WTC11 (cell line): ENCODE results near the gene GNG14.

ENCODE experiments used
- FOXK1 ChIP-seq: sonication (generic); formaldehyde crosslinking; IDR thresholded peaks from 2 replicates; pipeline ENCODE4 v1.8.0; 2022; ENCODE audit warnings: mild to moderate bottlenecking, moderate library complexity, missing genetic modification reagents
- KAT7 ChIP-seq: sonication (generic); formaldehyde crosslinking; IDR thresholded peaks from 2 replicates; pipeline ENCODE4 v1.8.1; 2023; ENCODE audit warnings: missing genetic modification reagents, mild to moderate bottlenecking, borderline replicate concordance
- PRRX2 ChIP-seq: fragments of 250-450 bp; sonication (Bioruptor Pico); IDR thresholded peaks from 2 replicates; pipeline ENCODE4 v1.8.0; 2021; ENCODE audit warnings: mild to moderate bottlenecking
- TCF7 ChIP-seq: sonication (generic); formaldehyde crosslinking; IDR thresholded peaks from 2 replicates; pipeline ENCODE4 v1.8.0; 2022; ENCODE audit warnings: mild to moderate bottlenecking, low read depth, missing genetic modification reagents, moderate library complexity
- TF ChIP-seq, protein P1 (sequence below): fragments of 200-600 bp; IDR thresholded peaks from 2 replicates; pipeline ENCODE4 v1.8.0; 2022; ENCODE audit warnings: antibody characterized with exemption
- TF ChIP-seq, protein P2 (sequence below): sonication (generic); formaldehyde crosslinking; IDR thresholded peaks from 2 replicates; pipeline ENCODE4 v1.8.1; 2022; ENCODE audit warnings: mild to moderate bottlenecking, missing genetic modification reagents, moderate library complexity, borderline replicate concordance
- TF ChIP-seq, protein P3 (sequence below): sonication (generic); formaldehyde crosslinking; IDR thresholded peaks from 2 replicates; pipeline ENCODE4 v1.8.0; 2022; ENCODE audit warnings: mild to moderate bottlenecking, missing genetic modification reagents
- TF ChIP-seq, protein P4 (sequence below): sonication (generic); formaldehyde crosslinking; IDR thresholded peaks from 2 replicates; pipeline ENCODE4 v1.8.0; 2023; ENCODE audit warnings: missing genetic modification reagents, mild to moderate bottlenecking, borderline replicate concordance

DNA sequence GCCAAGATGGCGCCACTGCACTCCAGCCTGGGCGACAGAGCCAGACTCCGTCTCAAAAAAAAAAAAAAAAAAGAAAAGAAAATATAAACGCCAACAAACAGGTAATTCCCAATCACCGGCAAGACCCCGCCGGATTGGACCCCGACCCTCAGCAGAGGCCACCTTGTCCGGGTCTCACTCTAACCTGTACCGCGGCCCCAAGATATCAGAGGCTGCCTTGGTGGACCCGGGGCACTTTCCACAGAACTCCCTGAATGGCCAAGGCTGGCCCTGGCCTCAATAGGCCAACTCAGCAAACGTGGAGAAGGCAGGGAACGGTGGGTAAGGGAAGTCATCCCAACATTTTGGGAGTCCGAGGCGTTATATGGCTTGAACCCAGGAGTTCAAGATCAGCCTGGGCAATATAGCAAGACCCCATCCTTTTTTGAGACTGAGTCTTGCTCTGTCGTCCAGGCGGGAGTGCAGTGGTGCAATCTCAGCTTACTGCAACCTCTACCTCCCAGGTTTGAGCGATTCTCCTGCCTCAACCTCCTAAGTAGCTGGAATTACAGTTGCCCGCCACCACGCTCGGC, 49.1 kb upstream of the GNG14 start:
- TF ChIP-seq, protein P1, sequence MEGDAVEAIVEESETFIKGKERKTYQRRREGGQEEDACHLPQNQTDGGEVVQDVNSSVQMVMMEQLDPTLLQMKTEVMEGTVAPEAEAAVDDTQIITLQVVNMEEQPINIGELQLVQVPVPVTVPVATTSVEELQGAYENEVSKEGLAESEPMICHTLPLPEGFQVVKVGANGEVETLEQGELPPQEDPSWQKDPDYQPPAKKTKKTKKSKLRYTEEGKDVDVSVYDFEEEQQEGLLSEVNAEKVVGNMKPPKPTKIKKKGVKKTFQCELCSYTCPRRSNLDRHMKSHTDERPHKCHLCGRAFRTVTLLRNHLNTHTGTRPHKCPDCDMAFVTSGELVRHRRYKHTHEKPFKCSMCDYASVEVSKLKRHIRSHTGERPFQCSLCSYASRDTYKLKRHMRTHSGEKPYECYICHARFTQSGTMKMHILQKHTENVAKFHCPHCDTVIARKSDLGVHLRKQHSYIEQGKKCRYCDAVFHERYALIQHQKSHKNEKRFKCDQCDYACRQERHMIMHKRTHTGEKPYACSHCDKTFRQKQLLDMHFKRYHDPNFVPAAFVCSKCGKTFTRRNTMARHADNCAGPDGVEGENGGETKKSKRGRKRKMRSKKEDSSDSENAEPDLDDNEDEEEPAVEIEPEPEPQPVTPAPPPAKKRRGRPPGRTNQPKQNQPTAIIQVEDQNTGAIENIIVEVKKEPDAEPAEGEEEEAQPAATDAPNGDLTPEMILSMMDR, result no peak
- TF ChIP-seq, protein P2, sequence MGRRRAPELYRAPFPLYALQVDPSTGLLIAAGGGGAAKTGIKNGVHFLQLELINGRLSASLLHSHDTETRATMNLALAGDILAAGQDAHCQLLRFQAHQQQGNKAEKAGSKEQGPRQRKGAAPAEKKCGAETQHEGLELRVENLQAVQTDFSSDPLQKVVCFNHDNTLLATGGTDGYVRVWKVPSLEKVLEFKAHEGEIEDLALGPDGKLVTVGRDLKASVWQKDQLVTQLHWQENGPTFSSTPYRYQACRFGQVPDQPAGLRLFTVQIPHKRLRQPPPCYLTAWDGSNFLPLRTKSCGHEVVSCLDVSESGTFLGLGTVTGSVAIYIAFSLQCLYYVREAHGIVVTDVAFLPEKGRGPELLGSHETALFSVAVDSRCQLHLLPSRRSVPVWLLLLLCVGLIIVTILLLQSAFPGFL (CRISPR knock-in tag), result no peak
- TF ChIP-seq FOXK1 (no peak), KAT7 (no peak), TCF7 (CRISPR knock-in tag) (no peak), PRRX2 (CRISPR knock-in tag) (no peak)
- TF ChIP-seq, protein P3, sequence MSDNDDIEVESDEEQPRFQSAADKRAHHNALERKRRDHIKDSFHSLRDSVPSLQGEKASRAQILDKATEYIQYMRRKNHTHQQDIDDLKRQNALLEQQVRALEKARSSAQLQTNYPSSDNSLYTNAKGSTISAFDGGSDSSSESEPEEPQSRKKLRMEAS, result no peak
- TF ChIP-seq, protein P4, sequence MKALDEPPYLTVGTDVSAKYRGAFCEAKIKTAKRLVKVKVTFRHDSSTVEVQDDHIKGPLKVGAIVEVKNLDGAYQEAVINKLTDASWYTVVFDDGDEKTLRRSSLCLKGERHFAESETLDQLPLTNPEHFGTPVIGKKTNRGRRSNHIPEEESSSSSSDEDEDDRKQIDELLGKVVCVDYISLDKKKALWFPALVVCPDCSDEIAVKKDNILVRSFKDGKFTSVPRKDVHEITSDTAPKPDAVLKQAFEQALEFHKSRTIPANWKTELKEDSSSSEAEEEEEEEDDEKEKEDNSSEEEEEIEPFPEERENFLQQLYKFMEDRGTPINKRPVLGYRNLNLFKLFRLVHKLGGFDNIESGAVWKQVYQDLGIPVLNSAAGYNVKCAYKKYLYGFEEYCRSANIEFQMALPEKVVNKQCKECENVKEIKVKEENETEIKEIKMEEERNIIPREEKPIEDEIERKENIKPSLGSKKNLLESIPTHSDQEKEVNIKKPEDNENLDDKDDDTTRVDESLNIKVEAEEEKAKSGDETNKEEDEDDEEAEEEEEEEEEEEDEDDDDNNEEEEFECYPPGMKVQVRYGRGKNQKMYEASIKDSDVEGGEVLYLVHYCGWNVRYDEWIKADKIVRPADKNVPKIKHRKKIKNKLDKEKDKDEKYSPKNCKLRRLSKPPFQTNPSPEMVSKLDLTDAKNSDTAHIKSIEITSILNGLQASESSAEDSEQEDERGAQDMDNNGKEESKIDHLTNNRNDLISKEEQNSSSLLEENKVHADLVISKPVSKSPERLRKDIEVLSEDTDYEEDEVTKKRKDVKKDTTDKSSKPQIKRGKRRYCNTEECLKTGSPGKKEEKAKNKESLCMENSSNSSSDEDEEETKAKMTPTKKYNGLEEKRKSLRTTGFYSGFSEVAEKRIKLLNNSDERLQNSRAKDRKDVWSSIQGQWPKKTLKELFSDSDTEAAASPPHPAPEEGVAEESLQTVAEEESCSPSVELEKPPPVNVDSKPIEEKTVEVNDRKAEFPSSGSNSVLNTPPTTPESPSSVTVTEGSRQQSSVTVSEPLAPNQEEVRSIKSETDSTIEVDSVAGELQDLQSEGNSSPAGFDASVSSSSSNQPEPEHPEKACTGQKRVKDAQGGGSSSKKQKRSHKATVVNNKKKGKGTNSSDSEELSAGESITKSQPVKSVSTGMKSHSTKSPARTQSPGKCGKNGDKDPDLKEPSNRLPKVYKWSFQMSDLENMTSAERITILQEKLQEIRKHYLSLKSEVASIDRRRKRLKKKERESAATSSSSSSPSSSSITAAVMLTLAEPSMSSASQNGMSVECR (CRISPR knock-in tag), result no peak
